Measurements from ENCODE around the gene SLC35E1. TPM values are rescaled to one million over a fixed set of nuclear protein-coding genes. Genes with fewer than 3 reads are reported as not detected.

The SLC35E1 gene
- total RNA-seq, 1 experiment from 2014 or later, result 36.3 TPM

- no peaks in the 10 kb centered on the region for H3K27me3 ChIP-seq (replicated peaks; ENCODE audit: insufficient read depth, low read depth, low read length, poor library complexity)
- no peaks in the 10 kb centered on the region for H3K9me3 ChIP-seq (ENCODE audit: low read depth, low read length, poor library complexity, severe bottlenecking)
- DNase-seq (ENCODE audit: low spot score), result no peak
- no peak overlapping the region for H3K4me3 ChIP-seq (ENCODE audit: low read depth, low read length, poor library complexity, severe bottlenecking)
- CTCF ChIA-PET, result no interaction called here
- BruUV-seq (replicated peaks), result no TSS peak
- peaks cover 95% of the 10 kb centered on the region for H3K36me3 ChIP-seq (ENCODE audit: insufficient read depth, low read length, poor library complexity, severe bottlenecking)
- no peaks in the 10 kb centered on the region for H3K4me1 ChIP-seq (ENCODE audit: insufficient read depth, low read length, poor library complexity, severe bottlenecking)
- POLR2A ChIA-PET (ENCODE audit: low non-redundant PET), result interaction anchor here (0.6 kb wide), 1 partner anchor 152 kb away, joined by 5 read pairs; no protein-coding TSS in a partner anchor
- intact Hi-C loops (cut with micrococcal nuclease; ENCODE audit: unreplicated experiment), result no loop called here
- TF ChIP-seq CTCF (conservative IDR thresholded peaks at IDR 0.05; ENCODE audit: low read depth, low read length), result no peak
- TF ChIP-seq EZH2 (IDR thresholded peaks at IDR 0.05; ENCODE audit: borderline replicate concordance, low read depth, low read length, poor library complexity, severe bottlenecking), result no peak
- no peak overlapping the region for H3K27ac ChIP-seq (ENCODE audit: low read depth, low read length, poor library complexity, severe bottlenecking)
Observed at GRCh38 chr19:16521715-16522289, 50.4 kb downstream of the SLC35E1 start.

- intact Hi-C loops (cut with micrococcal nuclease; ENCODE audit: unreplicated experiment), result no loop called here
- Histone ChIP-seq H3K27ac (ENCODE audit: low read depth, low read length, poor library complexity, severe bottlenecking) (no peak overlapping the region), H3K36me3 (ENCODE audit: insufficient read depth, low read length, poor library complexity, severe bottlenecking) (peaks cover 89% of the 10 kb centered on the region), H3K27me3 (replicated peaks; ENCODE audit: insufficient read depth, low read depth, low read length, poor library complexity) (no peaks in the 10 kb centered on the region), H3K4me1 (ENCODE audit: insufficient read depth, low read length, poor library complexity, severe bottlenecking) (no peaks in the 10 kb centered on the region), H3K9me3 (ENCODE audit: low read depth, low read length, poor library complexity, severe bottlenecking) (no peaks in the 10 kb centered on the region), H3K4me3 (ENCODE audit: low read depth, low read length, poor library complexity, severe bottlenecking) (no peak overlapping the region)
- CTCF ChIA-PET, result no interaction called here
- no TSS peak for BruUV-seq (replicated peaks)
- POLR2A ChIA-PET (ENCODE audit: low non-redundant PET), result no interaction called here
- TF ChIP-seq EZH2 (IDR thresholded peaks at IDR 0.05; ENCODE audit: borderline replicate concordance, low read depth, low read length, poor library complexity, severe bottlenecking), result no peak
- TF ChIP-seq CTCF (conservative IDR thresholded peaks at IDR 0.05; ENCODE audit: low read depth, low read length), result no peak
- DNase-seq (ENCODE audit: low spot score), result no peak
Observed at GRCh38 chr19:16520986-16521624, 51.1 kb downstream of the SLC35E1 start.

- Histone ChIP-seq H3K27me3 (replicated peaks; ENCODE audit: insufficient read depth, low read depth, low read length, poor library complexity) (no peaks in the 10 kb centered on the region), H3K27ac (ENCODE audit: low read depth, low read length, poor library complexity, severe bottlenecking) (no peak overlapping the region), H3K9me3 (ENCODE audit: low read depth, low read length, poor library complexity, severe bottlenecking) (no peaks in the 10 kb centered on the region), H3K4me1 (ENCODE audit: insufficient read depth, low read length, poor library complexity, severe bottlenecking) (no peaks in the 10 kb centered on the region), H3K4me3 (ENCODE audit: low read depth, low read length, poor library complexity, severe bottlenecking) (no peak overlapping the region), H3K36me3 (ENCODE audit: insufficient read depth, low read length, poor library complexity, severe bottlenecking) (peaks cover 81% of the 10 kb centered on the region)
- ChIA-PET POLR2A (ENCODE audit: low non-redundant PET) (no interaction called here), CTCF (no interaction called here)
- intact Hi-C loops (cut with micrococcal nuclease; ENCODE audit: unreplicated experiment), result no loop called here
- no peak for DNase-seq (ENCODE audit: low spot score)
- TF ChIP-seq CTCF (conservative IDR thresholded peaks at IDR 0.05; ENCODE audit: low read depth, low read length), result no peak
- TF ChIP-seq EZH2 (IDR thresholded peaks at IDR 0.05; ENCODE audit: borderline replicate concordance, low read depth, low read length, poor library complexity, severe bottlenecking), result no peak
- no TSS peak for BruUV-seq (replicated peaks)
Observed at GRCh38 chr19:16520074-16520973, 51.9 kb downstream of the SLC35E1 start.
